ENCODE results near the gene SHC4.

SHC4 gene

GRCh38 chr15:48946074-48946839, 17.5 kb downstream of the SHC4 start:
- TF ChIP-seq CTCF (conservative IDR thresholded peaks at IDR 0.05; ENCODE audit: low read depth): no peak
- CTCF ChIA-PET: interaction anchor here (0.6 to 0.9 kb wide), 2 partner anchors 29 to 222 kb away, joined by 3 read pairs; no protein-coding TSS in a partner anchor
- POLR2A ChIA-PET (ENCODE audit: low non-redundant PET): no interaction called here
- DNase-seq (ENCODE audit: low spot score): peak; percentile 55
- no peak overlapping the region for H3K27ac ChIP-seq

GRCh38 chr15:48945386-48945785, 18.3 kb downstream of the SHC4 start:
- ChIA-PET POLR2A (ENCODE audit: low non-redundant PET) (no interaction called here), CTCF (interaction anchor here (0.6 to 0.9 kb wide), 2 partner anchors 30 to 223 kb away, joined by 3 read pairs; no protein-coding TSS in a partner anchor)
- DNase-seq (ENCODE audit: low spot score): no peak
- no peak overlapping the region for H3K27ac ChIP-seq
- TF ChIP-seq CTCF (conservative IDR thresholded peaks at IDR 0.05; ENCODE audit: low read depth): no peak

- ChIA-PET POLR2A (ENCODE audit: low non-redundant PET) (no interaction called here), CTCF (interaction anchor here (0.6 kb wide), 1 partner anchor 20 kb away, joined by 7 read pairs; no protein-coding TSS in a partner anchor)
- DNase-seq (ENCODE audit: low spot score): no peak
- no peak for TF ChIP-seq CTCF (conservative IDR thresholded peaks at IDR 0.05; ENCODE audit: low read depth)
- H3K27ac ChIP-seq: no peak overlapping the region
Measured at GRCh38 chr15:48941904-48942303, 21.8 kb downstream of the SHC4 start.

GRCh38 chr15:48940508-48940907, 23.2 kb downstream of the SHC4 start:
- POLR2A ChIA-PET (ENCODE audit: low non-redundant PET): no interaction called here

GRCh38 chr15:48939648-48940047, 24.1 kb downstream of the SHC4 start:
- CTCF ChIA-PET: interaction anchor here (0.8 to 0.9 kb wide), 2 partner anchors 26 to 36 kb away, joined by 3 to 4 read pairs; no protein-coding TSS in a partner anchor
- H3K27ac ChIP-seq: peak overlapping the region; percentile 25; the same call in 1 of the 2 replicates
- no peak for TF ChIP-seq CTCF (conservative IDR thresholded peaks at IDR 0.05; ENCODE audit: low read depth)
- peak; percentile 75 for DNase-seq (ENCODE audit: low spot score)
- POLR2A ChIA-PET (ENCODE audit: low non-redundant PET): no interaction called here

More at GRCh38 chr15:48940508-48940907, 23.2 kb downstream of the SHC4 start:
- CTCF ChIA-PET: no interaction called here
- TF ChIP-seq CTCF (conservative IDR thresholded peaks at IDR 0.05; ENCODE audit: low read depth): no peak
- no peak overlapping the region for H3K27ac ChIP-seq
- peak; percentile 27 for DNase-seq (ENCODE audit: low spot score)

GRCh38 chr15:48937886-48938285, 25.8 kb downstream of the SHC4 start:
- no peak for DNase-seq (ENCODE audit: low spot score)
- TF ChIP-seq CTCF (conservative IDR thresholded peaks at IDR 0.05; ENCODE audit: low read depth): no peak
- ChIA-PET POLR2A (ENCODE audit: low non-redundant PET) (no interaction called here), CTCF (interaction anchor here (0.7 kb wide), 1 partner anchor 30 kb away, joined by 3 read pairs; no protein-coding TSS in a partner anchor)
- no peak overlapping the region for H3K27ac ChIP-seq
